ENCODE results near the gene ADAMTS2. TPM values are rescaled to one million over a fixed set of nuclear protein-coding genes. Genes with fewer than 3 reads are reported as not detected.

ADAMTS2 gene
- polyA plus RNA-seq, 3 donors = 0.74 to 2.3 TPM; not detected in 1

GRCh38 chr5:179307013-179307800 lies 38.1 kb downstream of the ADAMTS2 start:
- Histone ChIP-seq H3K27me3 (ENCODE audit: control insufficient read depth in 2 of 2, insufficient read depth in 2 of 2, low read length in 2 of 2) (no peaks in the 10 kb centered on the region), H3K27ac (ENCODE audit: low read depth in 1 of 2, low read length in 2 of 2) (no peak overlapping the region), H3K4me1 (ENCODE audit: control insufficient read depth in 1 of 2, insufficient read depth in 2 of 2, low read length in 2 of 2) (no peaks in the 10 kb centered on the region), H2AFZ (ENCODE audit: insufficient read depth, low read depth, low read length, poor library complexity, severe bottlenecking) (no peak overlapping the region), H3K4me2 (replicated peaks; ENCODE audit: extremely low read depth, low read length, poor library complexity, severe bottlenecking) (no peak overlapping the region), H3K4me3 (replicated peaks in 1 of 3; ENCODE audit: low read depth in 2 of 3, low read length in 3 of 3) (no peak overlapping the region), H3K79me2 (ENCODE audit: insufficient read depth, low read length) (no peaks in the 10 kb centered on the region), H3K9ac (ENCODE audit: insufficient read depth, low read length, poor library complexity, severe bottlenecking) (no peak overlapping the region), H3K36me3 (replicated peaks in 1 of 2; ENCODE audit: control insufficient read depth in 1 of 2, insufficient read depth in 2 of 2, low read length in 2 of 2) (no peaks in the 10 kb centered on the region), H3K9me3 (replicated peaks in 1 of 2; ENCODE audit: control insufficient read depth in 1 of 2, insufficient read depth in 1 of 2, low read length in 2 of 2) (peaks cover 10 to 11% of the 10 kb centered on the region in 2 donors), H4K20me1 (ENCODE audit: insufficient read depth, low read length) (no peaks in the 10 kb centered on the region)
- H3K27ac Mint-ChIP-seq = no peak overlapping the region
- H3K36me3 Mint-ChIP-seq = no peaks in the 10 kb centered on the region
- peaks cover 4% of the 10 kb centered on the region for H3K4me1 Mint-ChIP-seq
- H3K9me3 Mint-ChIP-seq = peaks cover 10 to 34% (median 24%) of the 10 kb centered on the region in 7 donors
- no peak overlapping the region for H3K4me3 Mint-ChIP-seq
- TF ChIP-seq CTCF (IDR thresholded peaks at IDR 0.05) = no peak
- no peak for DNase-seq
- H3K27me3 Mint-ChIP-seq (ENCODE audit: low read depth in 3 of 3) = peaks cover 2 to 4% (median 2%) of the 10 kb centered on the region in 3 donors
- intact Hi-C loops (cut with micrococcal nuclease) = no loop called here
- WGBS (ENCODE audit: insufficient coverage) = 96% methylated on average over 29 of the region's 29 CpGs

GRCh38 chr5:179306191-179307012 lies 38.9 kb downstream of the ADAMTS2 start:
- Histone ChIP-seq H3K27me3 (ENCODE audit: control insufficient read depth in 2 of 2, insufficient read depth in 2 of 2, low read length in 2 of 2) (no peaks in the 10 kb centered on the region), H3K79me2 (ENCODE audit: insufficient read depth, low read length) (no peaks in the 10 kb centered on the region), H3K4me1 (ENCODE audit: control insufficient read depth in 1 of 2, insufficient read depth in 2 of 2, low read length in 2 of 2) (no peaks in the 10 kb centered on the region), H3K36me3 (replicated peaks in 1 of 2; ENCODE audit: control insufficient read depth in 1 of 2, insufficient read depth in 2 of 2, low read length in 2 of 2) (no peaks in the 10 kb centered on the region), H3K4me2 (replicated peaks; ENCODE audit: extremely low read depth, low read length, poor library complexity, severe bottlenecking) (no peak overlapping the region), H4K20me1 (ENCODE audit: insufficient read depth, low read length) (no peaks in the 10 kb centered on the region), H2AFZ (ENCODE audit: insufficient read depth, low read depth, low read length, poor library complexity, severe bottlenecking) (no peak overlapping the region), H3K4me3 (replicated peaks in 1 of 3; ENCODE audit: low read depth in 2 of 3, low read length in 3 of 3) (no peak overlapping the region), H3K27ac (ENCODE audit: low read depth in 1 of 2, low read length in 2 of 2) (no peak overlapping the region), H3K9me3 (replicated peaks in 1 of 2; ENCODE audit: control insufficient read depth in 1 of 2, insufficient read depth in 1 of 2, low read length in 2 of 2) (peaks cover 10 to 11% of the 10 kb centered on the region in 2 donors), H3K9ac (ENCODE audit: insufficient read depth, low read length, poor library complexity, severe bottlenecking) (no peak overlapping the region)
- peaks cover 4% of the 10 kb centered on the region for H3K4me1 Mint-ChIP-seq
- no peak for TF ChIP-seq CTCF (IDR thresholded peaks at IDR 0.05)
- H3K27ac Mint-ChIP-seq = no peak overlapping the region
- H3K9me3 Mint-ChIP-seq = peaks cover 10 to 31% (median 21%) of the 10 kb centered on the region in 7 donors
- H3K27me3 Mint-ChIP-seq (ENCODE audit: low read depth in 3 of 3) = peaks cover 2 to 4% (median 4%) of the 10 kb centered on the region in 3 donors
- intact Hi-C loops (cut with micrococcal nuclease) = no loop called here
- 94% methylated on average over 6 of the region's 7 CpGs for WGBS (ENCODE audit: insufficient coverage)
- no peak for DNase-seq
- no peaks in the 10 kb centered on the region for H3K36me3 Mint-ChIP-seq
- H3K4me3 Mint-ChIP-seq = no peak overlapping the region
